ENCODE measurements around the gene B4GALT3. TPM values are rescaled to one million over a fixed set of nuclear protein-coding genes. Genes with fewer than 3 reads are reported as not detected.

Gene B4GALT3
- total RNA-seq, 3 donors from 2014 or later: 25.1 to 35.9 (median 33.3) TPM

- intact Hi-C loops (cut with DNase I, micrococcal nuclease): no loop called here
- no peak overlapping the region for H3K4me3 ChIP-seq
- H3K9me3 ChIP-seq: no peaks in the 10 kb centered on the region
- H3K4me1 ChIP-seq (ENCODE audit: low read depth): peaks cover 8% of the 10 kb centered on the region
- TF ChIP-seq CTCF (IDR thresholded peaks at IDR 0.05): no peak
- ATAC-seq (no peak), DNase-seq (no peak)
- H3K36me3 ChIP-seq (ENCODE audit: low read depth): no peaks in the 10 kb centered on the region
These were observed 583 bp upstream of the B4GALT3 start for GRCh38 chr1:161177936-161178244.

GRCh38 chr1:161176468-161177111, 717 bp downstream of the B4GALT3 start:
- no peaks in the 10 kb centered on the region for H3K36me3 ChIP-seq (ENCODE audit: low read depth)
- intact Hi-C loops (cut with DNase I, micrococcal nuclease): no loop called here
- DNase-seq (no peak), ATAC-seq (peak; percentile 39)
- H3K4me3 ChIP-seq: peak overlapping the region; percentile 67
- H3K9me3 ChIP-seq: no peaks in the 10 kb centered on the region
- peaks cover 8% of the 10 kb centered on the region for H3K4me1 ChIP-seq (ENCODE audit: low read depth)
- no peak for TF ChIP-seq CTCF (IDR thresholded peaks at IDR 0.05)

GRCh38 chr1:161175771-161176453, 1.4 kb downstream of the B4GALT3 start:
- no peaks in the 10 kb centered on the region for H3K9me3 ChIP-seq
- DNase-seq: peak in 1 of 3 donors; percentile 26
- no peak for ATAC-seq
- intact Hi-C loops (cut with DNase I, micrococcal nuclease): no loop called here
- no peaks in the 10 kb centered on the region for H3K36me3 ChIP-seq (ENCODE audit: low read depth)
- TF ChIP-seq CTCF (IDR thresholded peaks at IDR 0.05): no peak
- H3K4me1 ChIP-seq (ENCODE audit: low read depth): peaks cover 8% of the 10 kb centered on the region
- no peak overlapping the region for H3K4me3 ChIP-seq

- intact Hi-C loops (cut with DNase I, micrococcal nuclease): no loop called here
- Histone ChIP-seq H3K4me3 (no peak overlapping the region), H3K36me3 (ENCODE audit: low read depth) (no peaks in the 10 kb centered on the region), H3K4me1 (ENCODE audit: low read depth) (peaks cover 8% of the 10 kb centered on the region), H3K9me3 (no peaks in the 10 kb centered on the region)
- no peak for ATAC-seq
- no peak for TF ChIP-seq CTCF (IDR thresholded peaks at IDR 0.05)
- DNase-seq: peak in 1 of 3 donors; percentile 22
These were observed 2.4 kb downstream of the B4GALT3 start for GRCh38 chr1:161174911-161175310.

- Histone ChIP-seq H3K36me3 (ENCODE audit: low read depth) (no peaks in the 10 kb centered on the region), H3K4me1 (ENCODE audit: low read depth) (peaks cover 8% of the 10 kb centered on the region), H3K9me3 (no peaks in the 10 kb centered on the region), H3K4me3 (no peak overlapping the region)
- ATAC-seq (no peak), DNase-seq (peak in 1 of 3 donors; percentile 17)
- TF ChIP-seq CTCF (IDR thresholded peaks at IDR 0.05): no peak
- intact Hi-C loops (cut with DNase I, micrococcal nuclease): no loop called here
These were observed 3.6 kb downstream of the B4GALT3 start for GRCh38 chr1:161173711-161174110.

All from mucosa of descending colon (tissue), 3 donors.